Adrenal gland (tissue), 12 donors: ENCODE results near the gene ANKLE2. TPM values are rescaled to one million over a fixed set of nuclear protein-coding genes. Genes with fewer than 3 reads are reported as not detected.

ENCODE experiments used
- DNase-seq, 7 donors: peaks; one replicate each; pipeline ENCODE4 v3.0.0-alpha.2; 2019 to 2020
- H3K27ac ChIP-seq, 5 donors: fragments of 200-600 bp; sonication (generic) in 4 of 5; 1 replicate in 3 of 5; 2 replicates in 2 of 5; pipeline versions ENCODE4 v1.5.1 to v1.8.0; 2016 to 2020; ENCODE audit warnings: mild to moderate bottlenecking in 1 of 5
- H3K27me3 ChIP-seq: fragments of 200-600 bp; 2 replicates; pipeline ENCODE4 v1.8.0; 2021
- H3K36me3 ChIP-seq, 2 donors: fragments of 200-600 bp; replicated peaks in 1 of 2; 1 replicate in 1 of 2; 2 replicates in 1 of 2; pipeline versions ENCODE4 v1.5.1 to v1.8.0; 2018 to 2022
- H3K4me1 ChIP-seq, 2 donors: fragments of 200-600 bp; replicated peaks in 1 of 2; 1 replicate in 1 of 2; 2 replicates in 1 of 2; pipeline versions ENCODE4 v1.5.1 to v1.8.0; 2018 to 2021
- H3K4me3 ChIP-seq, 4 donors: fragments of 200-600 bp; sonication (generic) in 3 of 4; one replicate each; pipeline ENCODE4 v1.5.1; 2016 to 2018
- H3K9me3 ChIP-seq, 3 donors: fragments of 200-600 bp; sonication (generic) in 1 of 3; replicated peaks in 1 of 3; 1 replicate in 2 of 3; 2 replicates in 1 of 3; pipeline versions ENCODE4 v1.5.1 to v1.8.0; 2016 to 2021
- CTCF ChIP-seq, 6 experiments: fragments of 450-650 bp in 4 of 6; fragments of 200-600 bp in 2 of 6; sonication (generic) in 1 of 6; IDR thresholded peaks; 1 replicate in 5 of 6; 2 replicates in 1 of 6; pipeline versions ENCODE4 v1.5.1 to v1.8.0; 2016 to 2021; ENCODE audit warnings: antibody characterized with exemption in 6 of 6, mild to moderate bottlenecking in 2 of 6, moderate library complexity in 1 of 6
- POLR2A ChIP-seq, 2 donors: fragments of 450-650 bp; IDR thresholded peaks; one replicate each; pipeline ENCODE4 v1.6.1; 2017; ENCODE audit warnings: antibody characterized with exemption in 2 of 2, mild to moderate bottlenecking in 2 of 2, moderate library complexity in 1 of 2
- WGBS, 4 donors: extraction: QIAGEN DNeasy Blood & Tissue Kit in 2 of 4; methylation state at CpG; one replicate each; pipeline versions ENCODE4 v1.1.5 to v1.1.7; 2013 to 2017; 5-methylcytosine and 5-hydroxymethylcytosine counted together
- intact Hi-C, 2 donors: fragments of 100-400 bp; cut with DNase I; formaldehyde crosslinking; loops; one replicate each; pipeline versions ENCODE4 v1.14.1 to v1.15.0; 2022 to 2023
- polyA plus RNA-seq, 3 donors: library from polyadenylated mRNA; stranded (reverse); fragments of 200-250 nt in 2 of 3; fragments of 350-450 nt in 1 of 3; fragmentation: Illumina TruSeq in 1 of 3; extraction: RNeasy Lipid Tissue Mini Kit (QIAGEN cat#74804) in 1 of 3; gene quantifications; one replicate each; pipeline ENCODE4 v1.2.3, GENCODE V29; 2013 to 2014
- total RNA-seq, 9 donors: library from RNA; depleted of rRNA in 4 of 9; stranded (reverse); fragments of >200 nt in 4 of 9; fragments of 120-200 nt in 1 of 9; fragmentation: NEBNext Ultra II Directional in 1 of 9; extraction: Animal tissue kit (Norgen Biotek cat#: 25700) in 1 of 9; gene quantifications; one replicate each; pipeline versions ENCODE4 v1.1.0 to v1.2.4, GENCODE V29; 2013 to 2023
- donor health status: healthy with polysubstance abuse.
- donor health status: Bipolar disorder and iron deficiency.
- donor health status: DM: yes; HTN: yes; CAD: no.
- donor health status: DM: no; HTN: no; CAD: no.
- donor health status: DM: no; HTN: no; CAD: no.
- donor health status: DM: yes; HTN: yes; CAD: no.

Gene ANKLE2
- total and polyA plus RNA-seq, 12 donors, result 43.6 to 76.1 (median 59.9) TPM

DNA sequence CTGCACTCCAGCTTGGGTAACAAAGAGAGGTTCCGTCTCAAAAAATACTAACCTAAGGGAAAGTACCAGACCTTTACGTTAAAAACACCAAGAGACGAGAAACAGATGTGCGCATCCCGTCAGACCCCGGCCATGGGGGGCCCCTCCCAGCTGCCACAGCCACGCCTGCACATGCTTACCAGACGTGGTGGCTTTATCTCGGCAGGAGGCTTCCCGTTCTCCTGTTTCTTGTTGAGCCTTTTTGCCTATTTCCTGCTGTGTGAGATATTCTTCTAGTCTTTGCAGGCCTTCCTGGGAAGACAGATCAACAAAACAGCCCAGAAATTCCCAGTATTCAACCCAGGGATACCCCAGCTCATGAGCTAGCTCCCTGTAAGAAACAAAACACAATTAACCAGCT, 27.4 kb downstream of the ANKLE2 start:
- Histone ChIP-seq H3K4me3 (no peak overlapping the region), H3K4me1 (peaks cover 5% of the 10 kb centered on the region in 2 donors), H3K27me3 (no peaks in the 10 kb centered on the region), H3K27ac (no peak overlapping the region), H3K36me3 (peaks cover 0 to 77% of the 10 kb centered on the region in 2 donors), H3K9me3 (no peaks in the 10 kb centered on the region)
- TF ChIP-seq CTCF (IDR thresholded peaks at IDR 0.05) (no peak), POLR2A (IDR thresholded peaks at IDR 0.05) (no peak)
- 80 to 84% (median 83%) methylated on average over 10 of the region's 10 CpGs for WGBS, 4 donors
- DNase-seq, result no peak
- intact Hi-C loops, result no loop called here

GRCh38 chr12:132731574-132731973, 30.1 kb downstream of the ANKLE2 start:
- 91 to 94% (median 93%) methylated on average over 17 of the region's 17 CpGs for WGBS, 4 donors
- Histone ChIP-seq H3K9me3 (no peaks in the 10 kb centered on the region), H3K27ac (no peak overlapping the region), H3K36me3 (peaks cover 0 to 77% of the 10 kb centered on the region in 2 donors), H3K4me1 (peaks cover 5% of the 10 kb centered on the region in 2 donors), H3K27me3 (no peaks in the 10 kb centered on the region), H3K4me3 (no peak overlapping the region)
- DNase-seq, result no peak
- intact Hi-C loops, result no loop called here
- no peak for TF ChIP-seq POLR2A (IDR thresholded peaks at IDR 0.05)
- no peak for TF ChIP-seq CTCF (IDR thresholded peaks at IDR 0.05)

DNA sequence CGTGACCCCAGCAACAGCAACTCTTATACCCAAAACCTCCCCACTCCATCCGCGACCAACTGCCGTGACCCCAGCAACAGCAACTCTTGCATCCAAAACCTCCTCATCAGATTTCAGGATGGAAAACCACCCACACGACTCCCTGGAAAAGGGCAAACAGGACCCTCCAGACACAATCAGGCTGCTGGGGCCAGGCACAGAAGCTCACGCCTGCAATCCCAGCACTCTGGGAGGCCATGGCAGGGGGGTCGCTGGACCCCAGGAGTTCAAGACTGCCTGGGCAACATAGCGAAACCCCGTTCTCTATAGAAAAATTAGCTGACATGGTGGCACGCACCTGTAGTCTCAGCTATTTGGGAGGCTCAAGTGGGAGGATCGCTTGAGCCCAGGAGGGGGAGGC, 31.3 kb downstream of the ANKLE2 start:
- TF ChIP-seq CTCF (IDR thresholded peaks at IDR 0.05), result no peak
- TF ChIP-seq POLR2A (IDR thresholded peaks at IDR 0.05), result no peak
- Histone ChIP-seq H3K4me1 (peaks cover 5% of the 10 kb centered on the region in 2 donors), H3K9me3 (no peaks in the 10 kb centered on the region), H3K27me3 (no peaks in the 10 kb centered on the region), H3K4me3 (no peak overlapping the region), H3K36me3 (peaks cover 0 to 77% of the 10 kb centered on the region in 2 donors), H3K27ac (peak overlapping the region in 3 of 5 donors; percentile 42 to 84 (median 62))
- DNase-seq, result no peak
- 68 to 96% (median 85%) methylated on average over 8 to 11 of the region's 11 CpGs for WGBS, 4 donors
- intact Hi-C loops, result no loop called here

- 55 to 72% (median 59%) methylated on average over 24 of the region's 24 CpGs for WGBS, 4 donors
- DNase-seq, result peak; percentile 67 to 86 (median 77)
- TF ChIP-seq CTCF (IDR thresholded peaks at IDR 0.05) (no peak), POLR2A (IDR thresholded peaks at IDR 0.05) (peak in 1 of 2 donors; percentile 6)
- Histone ChIP-seq H3K4me1 (peaks cover 5% of the 10 kb centered on the region in 2 donors), H3K9me3 (no peaks in the 10 kb centered on the region), H3K36me3 (peaks cover 0 to 77% of the 10 kb centered on the region in 2 donors), H3K4me3 (no peak overlapping the region), H3K27ac (peak overlapping the region in 4 of 5 donors; percentile 17 to 84 (median 62)), H3K27me3 (no peaks in the 10 kb centered on the region)
- intact Hi-C loops, result no loop called here
These were observed 31.9 kb downstream of the ANKLE2 start for GRCh38 chr12:132729541-132730320.
